HG02981 (cell line): ENCODE results near the gene LECT2.

ENCODE experiments used
- ATAC-seq: cut with Tn5 transposase; IDR thresholded peaks from one replicate; pipeline ENCODE4 v1.9.1; 2021; ENCODE audit warnings: mild to moderate bottlenecking, moderate library complexity; ENCODE audit not compliant: unreplicated experiment

Gene LECT2

GRCh38 chr5:135979510-135979909 is 24.7 kb upstream of the LECT2 start:
- no peak for ATAC-seq

DNA sequence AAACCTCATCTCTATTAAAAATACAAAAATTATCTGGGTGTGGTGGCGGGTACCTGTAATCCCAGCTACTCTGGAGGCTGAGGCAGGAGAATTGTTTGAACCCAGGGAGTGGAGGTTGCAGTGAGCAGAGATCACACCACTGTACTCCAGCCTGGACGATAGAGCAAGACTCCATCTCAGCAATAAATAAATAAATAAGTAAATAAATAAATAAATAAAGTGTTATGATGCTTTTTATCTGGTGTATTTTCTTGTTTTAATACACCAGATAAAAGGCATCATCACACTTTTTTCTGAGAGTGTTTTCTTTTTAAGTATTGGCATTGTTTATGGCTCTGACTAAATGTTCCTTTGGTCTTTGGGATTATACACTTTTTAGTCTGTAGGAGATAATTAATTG is 24.2 kb upstream of the LECT2 start:
- no peak for ATAC-seq

GRCh38 chr5:135978212-135978631 is 23.4 kb upstream of the LECT2 start:
- ATAC-seq: no peak

DNA sequence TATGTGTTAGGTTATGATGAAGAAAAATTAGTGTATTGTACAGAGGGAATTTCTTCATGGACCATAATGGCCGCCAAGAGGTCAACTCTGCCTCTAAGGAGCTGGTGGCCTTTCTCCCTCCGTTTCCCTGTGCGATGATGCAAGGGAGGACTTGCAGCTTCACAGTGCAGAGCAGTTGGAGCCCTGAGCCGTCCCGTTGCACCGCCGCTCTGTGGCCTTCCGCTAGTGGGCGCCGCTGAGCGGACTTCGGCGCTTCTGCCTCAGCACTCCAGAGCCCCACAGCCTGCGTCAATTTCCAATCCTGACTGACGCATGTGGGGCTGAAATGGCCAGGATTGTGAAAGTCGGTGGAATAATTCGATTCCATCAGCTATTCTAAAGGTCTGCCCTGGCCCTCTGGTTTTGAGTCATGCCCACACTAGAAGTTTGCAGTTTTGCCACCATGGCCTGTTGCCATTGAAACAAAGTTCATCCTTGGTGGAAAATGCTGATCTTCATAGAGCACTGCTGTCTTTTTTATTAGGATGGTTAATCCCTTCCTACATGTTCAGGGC is 22.7 kb upstream of the LECT2 start:
- ATAC-seq: peak; percentile 70

DNA sequence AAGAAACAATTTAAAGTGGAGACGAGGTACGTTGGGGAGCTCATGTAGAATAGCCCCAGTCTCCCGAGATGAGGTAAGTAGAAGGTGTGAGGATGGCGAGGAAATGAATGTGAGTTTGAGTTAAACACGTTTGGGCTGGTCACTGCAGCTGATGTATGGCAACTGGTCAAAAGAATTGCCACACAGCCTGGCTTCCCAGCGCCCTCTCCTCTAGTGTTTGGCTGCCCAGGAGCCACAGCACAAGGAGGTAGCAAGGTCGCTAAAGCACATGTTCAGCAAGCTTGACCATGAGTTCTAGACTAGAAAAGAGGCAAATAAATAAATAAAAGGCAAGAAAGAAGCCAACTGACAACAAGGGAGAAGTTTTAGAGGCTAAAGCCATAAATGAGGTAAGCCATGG is 21.4 kb upstream of the LECT2 start:
- no peak for ATAC-seq

GRCh38 chr5:135975122-135975521 is 20.3 kb upstream of the LECT2 start:
- no peak for ATAC-seq

DNA sequence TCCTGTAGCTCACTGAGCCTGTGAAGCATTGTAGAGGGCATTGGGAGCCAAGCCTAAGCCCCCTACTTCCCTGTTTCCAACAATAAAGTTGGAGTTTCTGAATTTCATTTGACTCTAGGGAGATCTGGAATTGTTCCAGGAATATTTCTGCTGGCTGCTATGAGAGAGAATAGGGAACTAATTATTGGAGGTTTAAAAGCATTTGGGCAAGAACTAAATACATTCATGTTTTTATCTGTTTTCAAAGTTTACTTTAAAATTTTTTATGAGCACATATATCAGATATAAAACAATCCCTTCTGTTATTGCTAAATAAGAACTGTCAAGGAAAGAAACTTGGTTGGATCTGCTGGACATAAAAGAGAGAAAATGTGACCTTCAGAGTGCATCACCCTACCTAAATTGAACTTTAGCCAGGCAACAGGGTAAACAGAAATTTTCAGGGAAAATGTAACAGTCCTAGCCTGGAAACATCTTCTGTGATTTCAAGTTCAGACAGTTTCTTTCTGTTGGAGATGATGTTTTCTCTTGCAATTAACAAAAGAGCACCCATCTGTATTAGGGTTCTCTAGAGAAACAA is 19.3 kb upstream of the LECT2 start:
- ATAC-seq: no peak

DNA sequence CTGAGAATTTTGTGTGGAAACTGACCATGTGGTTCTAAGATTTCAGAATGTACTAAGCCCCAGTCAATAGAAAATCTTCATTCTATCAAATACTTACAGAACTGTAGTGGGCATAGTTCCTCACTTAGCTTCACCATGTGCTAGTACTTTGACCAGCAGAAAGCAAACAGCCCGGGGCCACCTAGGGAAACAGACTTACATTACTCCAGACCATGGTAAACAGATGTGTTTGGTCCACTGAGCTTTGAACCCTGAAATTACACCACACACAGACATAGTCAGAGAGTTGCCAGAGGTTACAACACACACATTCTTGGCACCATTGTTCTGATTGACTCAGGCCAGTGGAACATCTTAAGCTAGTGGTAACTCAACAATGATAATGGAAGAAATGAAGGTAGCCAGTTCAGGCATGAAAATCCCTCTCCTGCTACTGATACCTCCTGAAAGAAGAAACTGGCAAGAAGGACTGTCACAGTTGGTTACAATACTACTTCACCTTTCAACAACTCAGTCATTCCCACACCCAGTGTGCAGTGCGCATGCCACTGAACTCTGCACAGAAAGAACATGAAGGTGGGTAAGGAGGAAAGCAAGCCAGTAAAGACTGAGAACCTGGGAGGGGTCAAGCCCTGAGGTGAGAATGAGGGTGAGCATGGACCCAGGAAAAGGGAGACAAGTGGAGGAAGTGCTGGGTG is 18.7 kb upstream of the LECT2 start:
- no peak for ATAC-seq

GRCh38 chr5:135971701-135972100 is 16.9 kb upstream of the LECT2 start:
- ATAC-seq: no peak

- ATAC-seq: no peak
Observed at GRCh38 chr5:135966790-135967189, 12.0 kb upstream of the LECT2 start.

DNA sequence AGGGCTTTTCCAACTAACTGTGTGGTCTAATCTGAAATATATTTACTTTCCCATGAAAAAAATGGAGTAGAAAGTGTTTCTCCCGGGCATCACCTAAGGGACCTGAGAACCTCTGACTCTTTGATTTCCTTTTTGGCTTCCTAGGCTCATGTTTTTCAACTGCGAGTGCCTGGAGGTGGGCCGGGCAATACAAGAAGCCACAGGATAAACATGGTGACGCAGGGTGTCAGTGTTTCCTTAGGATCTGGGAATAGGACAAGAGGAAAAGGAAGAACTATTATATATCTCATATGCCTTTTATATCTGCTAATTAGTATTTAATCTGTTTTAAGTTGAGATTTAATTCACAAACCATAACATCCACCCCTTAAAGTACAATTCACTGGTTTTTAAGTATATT is 11.4 kb upstream of the LECT2 start:
- ATAC-seq: no peak

DNA sequence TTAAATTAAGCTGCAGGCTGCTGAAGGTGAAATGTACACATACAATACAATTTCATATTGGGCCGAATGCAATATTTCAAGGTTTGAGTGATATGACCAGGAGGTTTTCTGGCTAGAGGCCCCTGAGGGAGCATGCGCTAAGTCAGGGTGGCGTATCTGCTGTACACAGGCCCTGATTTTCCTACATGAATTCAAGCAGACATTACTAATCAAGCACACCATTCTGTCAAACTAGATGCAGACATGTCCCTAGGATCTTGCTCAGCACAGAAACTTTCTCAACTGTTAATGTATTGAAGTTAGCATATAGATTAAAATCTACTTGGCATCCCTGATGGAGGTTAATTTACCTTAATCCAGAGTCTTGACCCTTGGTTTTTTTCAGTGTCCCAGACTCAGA is 10.7 kb upstream of the LECT2 start:
- ATAC-seq: no peak

DNA sequence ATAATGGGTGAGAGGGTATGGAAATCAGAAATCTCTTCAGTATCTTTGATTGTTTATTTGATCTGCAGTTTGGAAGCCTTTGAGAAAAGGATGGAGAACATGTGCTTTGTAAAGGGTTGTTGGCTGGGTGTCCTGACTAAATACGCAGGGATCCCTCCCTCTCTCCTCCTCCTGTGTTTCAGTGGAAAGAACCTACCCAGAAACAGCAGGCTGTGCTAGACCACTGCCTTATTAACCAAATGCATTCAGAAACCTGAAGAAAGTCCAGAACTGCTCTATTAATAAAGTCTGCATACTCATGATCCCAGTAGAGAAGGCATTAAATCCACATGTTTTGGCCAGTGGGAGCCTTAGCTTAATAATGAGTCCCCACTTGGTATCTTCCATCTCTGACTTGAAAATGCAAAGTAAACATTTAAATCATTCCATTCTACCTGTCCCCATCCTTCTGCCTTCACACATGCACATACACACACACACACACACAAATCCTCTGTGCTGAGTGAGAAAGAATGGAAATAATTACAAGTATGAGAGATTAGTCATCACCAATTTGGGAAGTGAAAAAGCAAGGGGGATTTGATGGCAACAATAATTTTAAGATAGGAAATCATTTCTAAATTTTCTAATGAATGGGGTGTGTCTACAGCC is 10.0 kb upstream of the LECT2 start:
- ATAC-seq: no peak

- no peak for ATAC-seq
Observed at GRCh38 chr5:135955525-135955924, 742 bp upstream of the LECT2 start.

GRCh38 chr5:135953850-135954249 is 933 bp downstream of the LECT2 start:
- ATAC-seq: no peak

GRCh38 chr5:135952683-135953082 is 2.1 kb downstream of the LECT2 start:
- ATAC-seq: no peak

GRCh38 chr5:135951807-135952206 is 3.0 kb downstream of the LECT2 start:
- no peak for ATAC-seq

DNA sequence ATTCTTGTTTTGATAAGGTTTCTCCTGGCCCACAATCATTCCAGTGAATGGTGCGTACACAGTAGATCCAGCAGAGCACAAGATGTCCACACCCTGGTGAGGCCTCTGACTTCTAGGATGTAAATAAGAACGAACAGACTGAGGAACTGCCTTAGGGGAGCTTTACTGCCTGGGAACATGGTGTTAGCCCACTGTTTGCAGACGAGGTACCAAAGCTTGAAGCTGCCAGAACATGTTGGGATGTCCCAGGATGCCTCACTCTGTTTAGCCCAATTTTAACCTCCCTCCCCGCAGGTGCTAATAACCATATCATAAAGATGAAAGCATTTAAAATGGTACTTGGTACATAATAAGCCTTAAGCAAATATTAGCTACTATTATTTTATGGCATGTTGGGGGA is 3.5 kb downstream of the LECT2 start:
- ATAC-seq: no peak

DNA sequence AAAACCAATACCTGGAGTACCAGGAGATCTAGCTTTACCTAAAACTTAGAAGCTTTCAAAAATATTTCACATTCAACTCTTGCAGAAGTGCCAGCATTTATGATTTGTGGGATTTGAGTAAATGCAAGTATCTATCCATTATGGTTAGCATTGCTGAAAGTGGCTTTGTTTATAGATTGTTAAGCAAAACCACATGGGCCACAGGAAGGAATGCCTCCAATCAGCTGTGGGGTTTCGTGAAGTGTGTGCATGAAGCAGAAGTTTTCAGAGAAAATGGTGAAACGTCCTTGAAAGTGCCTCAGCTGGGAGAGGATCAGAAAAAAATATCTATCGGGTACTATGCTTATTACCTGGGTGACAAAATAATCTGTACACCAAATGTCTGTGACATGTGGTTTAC is 4.2 kb downstream of the LECT2 start:
- ATAC-seq: no peak

DNA sequence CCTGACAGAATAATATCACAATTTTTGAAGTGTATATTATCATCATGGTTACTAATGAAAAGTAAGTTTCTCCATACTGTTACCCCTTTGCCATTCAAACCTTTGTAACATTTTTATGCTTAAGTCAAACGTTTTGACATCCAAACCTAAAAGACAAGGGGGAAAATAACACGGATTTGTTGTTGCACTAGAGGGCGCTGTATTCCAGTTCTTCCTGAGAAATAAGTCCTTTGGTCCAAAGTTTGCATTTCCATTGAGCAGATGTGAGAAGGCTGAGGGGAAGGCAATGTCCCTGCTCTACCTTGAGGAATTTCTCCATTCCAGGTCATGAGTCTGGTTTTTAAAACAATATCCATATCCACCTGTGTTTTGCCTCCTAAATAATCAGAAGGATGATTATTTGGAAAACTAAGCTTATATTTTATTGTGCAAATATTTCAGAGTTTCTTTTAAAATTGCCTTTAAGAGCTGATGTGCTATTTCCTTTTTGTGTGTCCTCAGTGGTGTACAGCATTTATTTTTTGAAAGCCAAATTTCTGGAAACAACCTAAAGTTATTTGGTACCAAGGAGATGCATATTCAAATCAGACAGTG is 9.7 kb downstream of the LECT2 start:
- no peak for ATAC-seq

DNA sequence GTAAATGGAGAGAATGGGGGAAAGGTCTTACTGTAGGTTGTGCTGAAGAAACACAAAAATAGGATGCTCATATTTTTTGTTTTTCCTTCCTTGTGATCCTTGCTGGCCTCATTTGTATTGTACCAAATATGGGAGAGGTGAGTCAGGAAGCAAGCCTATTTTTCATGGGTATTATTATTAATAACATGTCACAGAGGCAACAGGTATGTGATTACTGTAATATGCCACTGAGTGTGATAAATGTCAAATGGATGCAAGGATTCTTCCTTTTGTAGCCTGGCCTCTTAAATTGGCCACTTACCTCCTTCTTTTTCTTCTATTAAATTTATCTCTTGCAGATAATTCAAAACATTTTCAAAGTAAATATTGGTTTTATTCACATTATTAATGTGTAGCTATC is 10.2 kb downstream of the LECT2 start:
- ATAC-seq: no peak
